ENCODE data around the gene MTHFSD.

MTHFSD gene

DNA sequence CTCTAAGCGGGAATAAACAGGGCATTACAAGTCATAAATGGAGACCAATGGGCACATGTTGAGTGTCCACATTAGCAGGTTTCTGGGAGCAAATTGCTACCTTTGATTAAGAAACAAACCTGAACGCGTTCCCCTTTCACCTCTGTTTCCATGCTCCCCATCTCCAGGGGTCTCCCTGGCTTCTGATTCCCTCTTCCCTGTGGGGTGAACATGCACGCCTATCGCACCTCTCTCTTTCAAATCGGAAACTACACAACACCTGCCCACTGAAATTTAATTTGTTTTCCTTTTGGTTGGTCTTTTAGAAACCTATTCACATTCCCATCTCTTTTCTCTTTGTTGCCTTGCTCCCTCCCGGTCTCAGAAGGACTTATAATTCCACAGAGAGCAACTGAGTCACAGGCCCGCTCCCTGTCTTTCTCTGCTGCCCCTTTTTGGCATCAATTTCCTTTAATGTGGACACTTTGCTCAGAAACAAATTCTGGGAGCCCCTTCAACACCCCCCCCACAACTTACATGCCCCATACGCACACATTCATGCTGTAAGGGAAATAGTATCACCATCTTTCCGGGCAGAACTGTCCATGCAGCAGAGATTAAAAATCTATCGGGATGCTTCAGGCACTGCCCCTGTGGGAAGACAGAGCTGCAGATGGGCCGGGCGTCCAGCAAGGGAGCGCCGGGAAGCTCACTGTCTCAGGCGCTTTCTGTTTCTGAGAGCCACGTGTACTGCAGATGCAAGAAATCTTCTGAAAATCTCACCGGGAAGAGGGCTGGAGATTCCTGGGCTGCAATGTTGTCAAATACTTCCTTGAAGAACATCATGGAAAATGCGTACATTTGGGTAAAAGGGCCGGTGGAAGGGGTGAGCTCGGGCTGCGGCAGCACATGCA, 51.9 kb downstream of the MTHFSD start:
- no peak for DNase-seq (ENCODE audit: low read depth)

DNA sequence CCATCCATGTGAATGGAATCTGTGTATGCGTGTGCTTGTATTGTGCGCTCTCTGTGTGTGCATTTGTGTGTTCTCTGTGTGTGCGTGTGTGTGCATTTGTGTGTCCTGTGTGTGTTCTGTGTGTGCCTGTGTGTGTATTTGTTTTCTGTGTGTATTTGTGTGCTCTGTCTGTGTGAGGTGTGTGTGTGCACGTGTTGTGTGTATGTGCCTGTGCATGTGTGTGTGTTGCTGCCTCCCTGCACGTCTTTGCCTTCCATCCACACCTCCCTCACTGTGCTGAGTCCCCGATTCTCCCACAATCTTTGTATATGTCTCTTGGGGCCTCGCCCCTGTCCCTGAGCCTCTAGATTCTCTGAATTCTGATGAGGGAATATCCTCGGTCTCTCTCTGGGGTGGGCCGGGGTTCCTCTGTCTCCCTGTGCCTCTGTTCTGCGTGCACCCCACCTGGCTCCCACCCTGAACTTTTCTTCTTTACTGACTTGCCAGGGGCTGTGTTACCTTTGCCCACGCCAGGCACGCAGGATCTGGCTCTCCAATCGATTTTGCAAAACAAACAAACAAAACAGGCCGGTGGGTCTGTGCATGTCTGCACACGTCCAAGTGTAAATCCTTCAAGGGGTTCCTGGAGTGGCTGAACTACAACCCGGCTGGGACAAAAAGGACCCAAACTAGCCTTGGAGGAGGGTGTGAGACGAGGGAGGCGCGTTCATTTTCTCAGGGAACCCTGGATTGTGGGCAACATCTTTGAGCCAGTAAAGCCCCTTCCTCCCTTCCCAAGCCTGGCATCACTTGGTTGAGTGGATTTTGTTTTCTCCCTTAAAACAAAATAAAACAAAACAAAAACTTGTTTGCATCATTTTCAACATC, 52.8 kb downstream of the MTHFSD start:
- DNase-seq (ENCODE audit: low read depth) = no peak

DNA sequence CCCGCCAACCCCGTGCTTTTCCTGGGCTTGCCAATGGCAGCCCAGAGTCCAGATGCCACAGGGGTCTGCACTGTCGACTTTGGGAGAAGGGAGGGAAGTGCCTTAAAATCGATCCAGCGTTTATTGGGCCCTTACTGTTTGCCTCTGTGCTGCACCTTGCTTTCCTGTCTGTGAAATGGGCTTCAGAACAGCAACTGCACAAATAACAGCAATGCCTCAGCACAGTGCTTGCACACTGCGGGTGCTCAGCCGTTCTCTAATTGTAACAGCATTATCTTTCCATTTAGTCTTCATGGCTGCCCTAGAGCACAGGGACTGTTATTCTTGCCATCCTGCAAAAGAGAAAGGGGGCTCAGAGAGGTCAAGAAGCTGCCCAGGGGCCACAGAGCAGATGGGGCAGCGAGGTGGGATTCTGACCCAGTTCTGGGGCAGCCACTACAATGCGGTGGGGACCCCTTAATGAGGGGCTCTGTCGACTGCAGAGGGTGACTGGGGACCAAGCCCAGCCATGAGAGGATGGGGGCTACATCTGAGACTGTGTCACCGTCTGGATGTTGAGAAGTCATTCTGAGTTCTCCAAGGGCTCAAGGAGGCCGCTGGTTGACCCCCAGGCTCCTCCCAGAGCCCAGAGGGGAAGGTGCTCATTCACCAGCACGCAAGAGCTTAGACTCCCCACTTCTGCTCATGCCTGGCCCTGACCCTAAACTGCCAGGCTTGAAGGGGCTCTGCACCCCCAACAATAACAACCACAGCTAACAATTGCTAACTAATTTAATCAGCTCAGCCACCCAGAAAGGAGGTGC, 54.1 kb downstream of the MTHFSD start:
- DNase-seq (ENCODE audit: low read depth) = no peak

DNA sequence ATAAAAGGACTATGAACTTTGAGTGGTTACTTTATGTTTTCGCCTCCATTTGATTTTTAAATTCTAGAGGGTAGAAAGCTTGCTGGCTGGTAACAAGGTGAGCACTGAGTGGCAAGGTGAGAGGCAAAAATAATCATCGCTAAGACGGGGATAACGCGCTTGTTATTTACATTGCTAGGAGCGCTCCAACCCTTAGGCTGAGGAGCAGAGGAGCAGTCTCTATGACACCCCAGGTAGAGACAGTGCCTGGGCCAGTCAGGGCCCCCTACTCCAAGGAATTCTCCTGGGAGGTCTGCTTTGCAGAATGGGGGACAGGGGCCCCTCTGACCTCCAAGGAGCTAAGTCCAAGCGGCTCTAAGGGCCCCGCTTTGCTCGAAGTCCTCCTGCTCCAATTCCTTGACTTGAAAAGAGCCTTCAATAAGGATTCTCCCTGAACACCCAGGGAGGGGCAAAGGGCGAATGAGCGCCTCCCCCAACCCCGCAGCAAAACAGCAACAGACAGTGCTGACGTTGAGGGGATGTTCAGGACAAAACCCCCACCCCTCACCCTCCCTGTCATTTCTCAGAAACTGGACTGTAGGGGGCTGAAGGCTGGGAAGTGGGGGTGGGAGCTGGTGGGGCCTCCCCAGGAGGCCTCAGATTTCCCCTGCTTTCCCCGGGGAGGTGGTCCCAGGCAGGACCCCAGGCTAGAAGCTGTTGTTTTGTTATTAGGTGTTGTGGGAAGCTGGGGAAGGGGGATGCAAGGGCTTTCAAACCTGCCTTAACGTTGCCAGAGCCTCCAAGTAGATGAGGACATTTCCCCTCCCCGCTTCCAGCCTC, 54.9 kb downstream of the MTHFSD start:
- DNase-seq (ENCODE audit: low read depth) = no peak

DNA sequence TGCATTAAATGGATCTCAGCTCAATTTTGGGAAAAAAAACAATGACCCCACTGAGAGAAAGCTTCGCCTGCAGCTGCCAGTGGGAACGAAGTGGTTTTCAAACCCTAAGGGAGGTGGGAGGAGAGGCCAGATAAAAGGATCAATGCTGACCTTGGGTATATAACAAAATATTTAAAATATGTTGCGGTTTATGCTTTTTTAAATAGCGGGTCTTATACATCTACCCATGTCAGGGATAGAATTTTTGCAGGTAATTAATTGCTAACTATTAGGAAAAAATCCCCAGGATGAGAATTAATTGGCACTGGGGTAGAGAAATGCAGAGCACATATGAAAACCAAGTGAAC, 55.6 kb downstream of the MTHFSD start:
- DNase-seq (ENCODE audit: low read depth) = no peak

DNA sequence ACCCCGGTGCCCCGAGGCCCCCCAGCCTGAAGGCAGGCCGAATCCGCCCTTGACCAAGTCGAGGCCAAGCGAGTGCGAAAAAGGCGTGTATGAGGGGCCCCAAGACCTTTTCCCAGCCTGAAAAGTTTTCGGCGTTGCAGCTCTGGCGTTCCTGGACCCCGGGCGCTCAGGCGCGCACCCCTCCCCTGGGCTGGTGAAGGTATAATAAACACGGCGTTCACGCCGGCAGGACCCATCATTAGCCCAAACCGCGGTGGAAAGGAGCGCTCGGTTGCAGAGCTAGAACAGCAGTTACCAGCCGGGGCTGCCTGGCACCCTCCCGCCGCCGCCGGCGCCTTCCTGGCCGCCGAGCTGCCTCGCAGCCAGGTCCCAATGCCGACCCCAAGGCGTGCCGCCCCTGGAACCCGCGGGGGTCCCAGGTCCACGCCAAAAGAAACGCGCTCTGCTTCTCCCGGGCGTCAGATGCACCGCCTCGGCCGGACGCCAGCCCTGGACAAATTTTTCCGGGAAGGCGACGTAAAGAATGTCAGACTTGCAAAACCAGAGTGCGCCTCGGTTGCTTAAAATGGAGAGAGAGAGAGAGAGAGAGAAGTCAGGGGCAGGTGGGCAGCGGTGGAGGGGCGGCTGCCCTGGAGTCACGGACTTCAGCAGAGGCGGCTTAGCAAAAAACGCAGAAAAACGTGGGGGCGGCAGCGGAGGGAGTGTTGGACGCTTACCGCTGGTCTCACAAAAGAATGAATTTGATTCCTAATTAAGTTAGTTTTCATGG, 56.2 kb downstream of the MTHFSD start:
- DNase-seq (ENCODE audit: low read depth) = no peak

DNA sequence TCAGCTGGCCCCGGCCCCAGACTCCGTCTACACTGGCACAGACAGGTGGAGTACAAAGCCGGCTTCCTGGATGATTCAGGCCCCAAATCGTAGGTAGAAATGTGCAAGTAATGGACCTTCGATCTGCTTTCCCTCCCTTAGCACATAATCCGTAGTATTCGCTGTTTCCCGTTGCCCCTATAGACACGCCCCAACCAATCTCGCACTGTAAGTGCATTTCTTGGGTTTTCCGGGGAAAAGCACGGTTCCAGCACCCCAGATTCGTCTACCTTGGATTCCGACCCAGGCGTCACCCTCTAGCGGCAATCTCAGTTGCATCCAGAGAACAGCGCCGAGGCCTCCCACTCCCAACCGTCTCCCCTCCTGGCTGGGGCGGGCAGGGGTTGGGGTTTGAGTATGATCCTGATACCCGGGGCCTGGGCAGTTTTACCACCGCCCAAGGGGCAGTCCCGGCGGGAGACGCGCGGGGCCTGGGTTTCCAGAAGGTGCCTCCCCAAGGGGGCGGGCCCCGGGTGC, 56.8 kb downstream of the MTHFSD start:
- no peak for DNase-seq (ENCODE audit: low read depth)

DNA sequence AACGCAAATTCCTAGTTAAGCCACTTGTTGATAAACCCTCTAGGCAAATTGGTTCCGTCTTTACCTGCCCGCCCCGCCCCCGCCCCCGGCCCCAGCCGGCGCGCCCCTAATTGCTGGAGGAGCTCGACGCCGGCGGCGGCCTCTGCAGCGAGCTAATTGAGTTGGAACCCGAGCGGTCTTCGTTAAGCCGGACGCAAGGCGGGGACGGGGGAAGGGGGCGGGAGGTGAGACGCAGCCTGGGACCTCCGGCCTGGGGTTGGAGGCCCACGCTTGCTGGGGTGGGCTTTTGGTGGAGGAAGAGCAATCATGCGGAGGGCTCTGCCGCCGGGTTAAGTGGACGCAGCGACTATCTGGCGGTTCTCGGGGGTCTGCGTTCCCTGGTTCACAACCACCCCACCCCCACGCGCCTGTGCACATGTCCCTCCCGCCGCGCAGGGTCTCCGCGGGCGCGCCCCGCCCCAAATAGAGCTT, 57.4 kb downstream of the MTHFSD start:
- no peak for DNase-seq (ENCODE audit: low read depth)

DNA sequence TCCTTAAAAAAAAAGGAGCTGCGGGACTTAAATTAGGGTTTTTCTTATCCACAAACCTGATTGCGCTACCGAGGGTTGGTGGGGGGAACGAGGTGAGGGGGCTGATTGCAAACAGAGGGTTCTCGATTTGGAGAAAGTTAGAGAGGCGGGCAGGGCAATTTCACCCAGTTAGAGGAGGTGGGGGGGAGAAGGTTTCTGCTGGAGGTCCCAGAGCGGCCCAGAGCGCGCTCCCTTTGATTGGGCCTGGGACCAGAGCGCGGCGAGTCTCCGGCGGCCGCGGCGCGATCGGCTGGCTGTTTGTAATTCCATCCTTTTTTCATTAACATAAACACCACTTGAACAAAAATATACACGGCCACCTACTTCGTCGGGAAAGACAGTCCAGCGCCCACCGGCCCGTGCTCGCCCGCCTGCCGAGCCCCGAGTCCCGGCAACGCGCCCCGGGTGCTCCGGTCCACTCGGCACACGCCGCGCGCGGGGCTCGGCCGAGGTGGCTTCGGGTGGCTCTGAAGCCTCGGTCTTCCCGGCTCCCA, 58.0 kb downstream of the MTHFSD start:
- DNase-seq (ENCODE audit: low read depth) = no peak

DNA sequence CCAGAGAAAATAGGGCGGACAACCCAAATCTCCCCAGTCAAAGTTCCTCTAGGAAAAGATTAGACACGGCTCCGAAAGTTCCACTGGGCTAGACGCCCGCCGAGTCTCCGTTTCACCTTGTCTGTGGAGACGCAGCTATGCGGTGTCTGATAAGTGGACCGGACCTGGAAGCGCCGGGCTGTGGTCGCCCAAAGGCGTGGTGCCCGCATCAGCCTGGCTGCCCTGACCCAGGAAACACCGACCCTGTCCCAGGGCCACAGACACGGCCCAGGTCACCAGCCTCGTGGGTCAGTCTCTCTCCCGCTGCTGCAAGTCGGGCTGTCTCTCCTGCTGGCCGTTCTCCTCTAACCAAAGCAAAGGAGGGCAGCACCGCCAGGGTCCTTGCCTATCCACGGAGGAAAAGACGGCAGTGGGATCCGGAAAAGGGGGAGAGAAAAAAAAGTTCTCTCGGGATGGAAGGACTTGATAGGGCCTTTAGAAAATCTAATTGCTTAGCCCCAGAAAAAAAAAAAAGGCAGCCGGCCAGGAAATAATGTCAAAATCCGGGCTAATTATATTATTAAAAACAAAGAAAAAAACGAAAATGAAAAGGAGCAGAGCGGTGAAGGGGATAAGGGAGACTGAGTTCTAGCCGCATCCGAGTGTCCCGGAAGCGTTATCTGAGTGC, 58.6 kb downstream of the MTHFSD start:
- DNase-seq (ENCODE audit: low read depth) = no peak

DNA sequence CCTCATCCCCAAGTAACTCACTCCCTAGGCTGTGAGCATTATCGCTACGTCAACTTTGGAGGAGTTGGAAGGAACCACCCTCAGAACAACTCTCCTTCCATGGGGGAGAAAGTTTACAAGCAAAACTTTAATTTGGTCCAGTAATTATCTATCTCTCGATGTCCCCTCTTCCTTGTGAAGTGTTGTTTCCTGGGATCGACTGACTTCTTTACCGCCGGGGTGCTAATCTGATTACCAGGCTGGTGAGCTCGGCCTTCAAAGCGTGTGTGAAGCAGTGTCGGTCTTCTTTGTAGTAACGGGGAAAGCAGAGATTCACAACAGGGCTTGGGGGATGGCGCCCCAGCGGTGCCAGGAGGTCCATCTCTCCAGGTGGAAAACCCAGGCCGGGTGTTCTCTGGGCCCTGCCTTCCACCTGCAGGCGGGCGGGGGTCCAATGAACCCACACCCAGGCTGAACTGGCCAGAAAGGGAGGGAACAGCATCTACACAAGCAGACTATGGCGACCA, 59.2 kb downstream of the MTHFSD start:
- no peak for DNase-seq (ENCODE audit: low read depth)

DNA sequence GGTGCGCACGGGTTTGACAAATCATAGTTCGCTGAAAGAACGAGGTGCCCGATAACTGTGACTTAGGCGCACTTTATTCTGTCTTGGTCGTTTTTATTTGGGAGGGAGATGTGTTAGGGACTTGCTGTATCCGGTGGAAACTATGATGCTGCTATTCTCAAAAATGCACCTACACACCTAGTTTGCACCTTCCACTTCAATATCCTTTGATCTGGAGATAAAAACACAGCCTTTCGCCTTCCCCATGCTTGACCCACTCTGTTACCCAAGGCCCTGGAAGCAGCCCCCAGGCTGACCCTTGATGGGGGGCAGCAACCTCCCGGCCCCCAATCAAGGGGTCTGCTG, 59.7 kb downstream of the MTHFSD start:
- no peak for DNase-seq (ENCODE audit: low read depth)

DNA sequence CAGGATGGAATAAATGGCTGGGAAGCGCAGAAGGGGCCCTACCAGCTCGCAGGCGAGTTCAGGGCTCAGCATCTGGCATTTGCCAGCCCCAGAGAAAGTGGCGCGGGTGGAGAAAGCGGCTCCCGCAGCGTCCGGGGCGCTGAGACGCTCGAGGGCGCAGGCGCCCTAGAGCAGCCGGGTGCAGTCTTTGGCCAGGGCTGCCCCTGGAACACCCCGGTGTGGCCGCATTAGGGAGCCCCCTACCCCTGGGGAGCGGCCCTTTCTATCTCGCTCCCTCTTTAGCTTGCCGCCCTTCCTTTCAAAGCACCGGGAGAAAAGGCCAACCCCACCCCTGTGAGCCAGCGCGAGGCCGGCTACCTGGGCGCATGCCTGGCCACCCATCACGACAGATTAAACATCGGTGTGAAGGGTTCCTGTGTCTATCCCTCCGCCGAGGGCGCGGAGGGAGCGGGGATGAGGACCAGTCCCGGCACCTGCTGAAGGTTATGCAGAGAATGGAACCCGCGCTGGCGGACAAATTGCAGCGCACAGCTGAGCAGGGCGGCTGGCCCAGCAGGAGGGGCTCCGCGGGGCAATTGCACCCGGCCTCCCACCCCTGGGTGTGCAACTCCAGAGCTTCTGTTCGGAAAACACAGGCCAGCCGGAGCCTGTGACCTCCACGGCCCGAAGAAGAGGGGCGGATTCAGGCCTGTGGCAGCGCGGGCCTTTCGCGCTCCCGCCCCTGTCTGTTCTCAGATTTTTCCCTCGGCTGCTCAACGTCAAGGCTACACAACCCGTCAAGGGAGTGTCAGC, 60.3 kb downstream of the MTHFSD start:
- DNase-seq (ENCODE audit: low read depth) = no peak

DNA sequence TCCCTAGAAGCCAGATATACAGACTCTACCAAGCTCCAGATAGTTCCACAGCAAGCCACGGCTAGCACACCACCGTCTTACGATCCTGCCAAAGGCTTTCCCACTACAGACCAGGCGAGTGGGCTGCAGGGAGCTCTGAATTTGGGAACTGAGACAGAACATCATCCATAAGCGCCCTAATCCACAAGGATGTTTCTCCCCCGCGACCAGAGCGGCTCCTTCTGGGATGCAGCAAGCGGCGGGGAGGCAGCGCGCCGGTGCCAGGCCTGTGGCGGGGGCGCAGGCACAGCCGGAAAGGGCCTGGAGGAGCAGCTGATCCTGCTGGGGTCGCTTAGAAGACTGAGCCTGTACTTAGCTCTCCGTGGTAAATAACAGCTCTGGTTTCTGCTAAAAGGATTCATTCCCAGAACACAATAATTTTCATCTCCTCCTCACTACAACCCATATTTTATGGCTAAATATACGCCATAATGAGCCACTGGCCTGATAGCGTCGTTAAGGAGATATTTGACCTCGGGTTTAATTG, 60.9 kb downstream of the MTHFSD start:
- DNase-seq (ENCODE audit: low read depth) = no peak

DNA sequence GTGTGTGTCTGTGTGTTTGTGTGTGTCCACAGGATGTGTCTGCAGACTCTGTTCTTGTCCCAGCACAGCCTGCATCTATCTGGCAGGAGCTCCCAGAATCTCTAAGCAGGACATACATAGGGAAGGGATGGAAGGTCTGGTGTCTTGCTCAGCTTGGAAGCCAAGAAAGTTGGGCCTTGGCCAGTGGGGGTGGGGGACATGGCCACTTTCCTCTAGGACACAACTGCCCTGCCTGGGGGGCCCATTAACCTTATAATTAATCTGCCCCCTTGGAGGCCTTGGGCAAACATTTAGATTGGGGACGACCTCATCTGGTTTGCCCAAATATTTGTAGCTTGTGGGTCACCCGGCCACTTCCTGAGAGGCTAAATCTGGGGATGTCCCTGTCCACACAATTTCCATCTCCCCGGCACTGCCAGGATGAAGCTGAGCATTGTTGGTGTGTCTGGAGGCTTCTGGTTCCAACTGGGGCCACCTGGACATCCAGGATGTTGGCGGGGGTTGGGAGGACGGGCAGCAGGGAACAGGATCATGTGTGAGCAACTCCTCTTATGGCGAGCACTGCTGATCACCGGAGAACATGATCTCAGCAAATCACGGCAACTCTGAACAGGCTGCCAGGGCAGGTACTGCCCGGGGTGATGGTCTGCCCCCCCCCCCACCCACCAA, 61.9 kb downstream of the MTHFSD start:
- DNase-seq (ENCODE audit: low read depth) = no peak

DNA sequence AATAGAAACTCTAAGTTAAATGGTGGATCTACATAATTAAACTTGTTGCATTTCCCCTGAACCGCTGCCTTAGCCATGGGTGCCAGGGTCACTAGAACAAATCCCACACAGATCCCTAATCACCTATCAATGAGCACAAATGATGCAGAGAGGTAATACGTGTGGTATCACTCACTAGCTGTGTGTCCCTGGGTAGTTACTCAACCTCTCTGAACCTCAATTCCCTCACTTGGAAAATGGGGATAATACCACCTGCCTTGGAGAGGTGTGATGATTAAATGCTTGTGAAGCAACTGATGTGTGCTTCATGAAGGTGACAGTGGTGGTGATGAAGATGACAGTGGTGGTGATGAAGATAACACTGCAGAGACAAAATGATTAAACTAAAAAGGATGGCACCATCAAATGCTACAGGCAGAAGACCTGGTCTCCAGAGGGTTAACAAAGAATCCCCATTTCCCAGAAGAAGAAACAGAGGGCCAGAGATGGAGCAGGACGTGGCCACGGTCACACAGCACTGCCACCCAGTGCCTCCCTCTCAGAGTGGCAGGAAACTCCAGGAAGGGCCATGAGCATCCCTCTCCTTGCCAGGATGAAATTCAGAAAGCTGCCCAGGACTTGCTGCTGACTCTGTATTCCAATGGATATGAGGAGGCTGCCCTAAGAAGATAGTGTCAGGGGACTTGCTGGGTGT, 62.6 kb downstream of the MTHFSD start:
- DNase-seq (ENCODE audit: low read depth) = no peak

DNA sequence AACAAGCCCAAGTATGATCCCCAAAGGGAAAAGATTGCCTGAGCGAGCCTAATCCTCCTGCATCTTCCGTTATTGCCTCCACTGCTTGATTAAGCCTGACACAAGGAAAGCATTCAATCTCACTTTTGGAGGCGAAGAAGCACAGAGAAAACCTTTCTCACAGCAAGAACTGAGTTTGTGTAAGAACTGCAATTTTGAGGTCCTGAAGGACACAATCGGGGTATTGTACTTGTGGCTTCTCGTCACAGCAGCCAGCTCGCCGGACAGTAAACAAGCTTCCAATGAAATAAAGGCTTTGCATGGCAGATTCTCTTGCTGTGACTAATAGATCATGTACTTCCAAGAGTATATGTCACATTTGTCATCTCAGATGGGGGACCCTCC, 63.4 kb downstream of the MTHFSD start:
- no peak for DNase-seq (ENCODE audit: low read depth)

Data from stimulated activated CD8-positive, alpha-beta memory T cell treated with anti-CD3 and anti-CD28 coated beads, Interleukin-7, amount 100 ng/mL, for 24 hours (primary cell).